Measurements from ENCODE around the gene STOX2. TPM values are rescaled to one million over a fixed set of nuclear protein-coding genes. Genes with fewer than 3 reads are reported as not detected.

Gene STOX2
- total RNA-seq, 1 donor from 2014 or later = 4.4 TPM

- no peak for DNase-seq (ENCODE audit: low read depth)
- no peaks in the 10 kb centered on the region for H3K27me3 ChIP-seq (ENCODE audit: control insufficient read depth, insufficient read depth, low read length)
- no peak overlapping the region for H3K4me3 ChIP-seq (ENCODE audit: low read depth, low read length)
- H3K36me3 ChIP-seq (ENCODE audit: control insufficient read depth, insufficient read depth, low read length) = no peaks in the 10 kb centered on the region
- TF ChIP-seq CTCF (IDR thresholded peaks at IDR 0.05; ENCODE audit: insufficient read depth, low read length, poor library complexity, severe bottlenecking) = no peak
Measured at GRCh38 chr4:183934761-183935160, 29.7 kb downstream of the STOX2 start.

- no peaks in the 10 kb centered on the region for H3K27me3 ChIP-seq (ENCODE audit: control insufficient read depth, insufficient read depth, low read length)
- no peak for DNase-seq (ENCODE audit: low read depth)
- no peak overlapping the region for H3K4me3 ChIP-seq (ENCODE audit: low read depth, low read length)
- no peaks in the 10 kb centered on the region for H3K36me3 ChIP-seq (ENCODE audit: control insufficient read depth, insufficient read depth, low read length)
- no peak for TF ChIP-seq CTCF (IDR thresholded peaks at IDR 0.05; ENCODE audit: insufficient read depth, low read length, poor library complexity, severe bottlenecking)
Measured at GRCh38 chr4:183935355-183936005, 30.4 kb downstream of the STOX2 start.

GRCh38 chr4:183936047-183936446 lies 30.9 kb downstream of the STOX2 start:
- no peak for DNase-seq (ENCODE audit: low read depth)
- Histone ChIP-seq H3K27me3 (ENCODE audit: control insufficient read depth, insufficient read depth, low read length) (no peaks in the 10 kb centered on the region), H3K4me3 (ENCODE audit: low read depth, low read length) (no peak overlapping the region), H3K36me3 (ENCODE audit: control insufficient read depth, insufficient read depth, low read length) (no peaks in the 10 kb centered on the region)
- TF ChIP-seq CTCF (IDR thresholded peaks at IDR 0.05; ENCODE audit: insufficient read depth, low read length, poor library complexity, severe bottlenecking) = no peak

- no peak for TF ChIP-seq CTCF (IDR thresholded peaks at IDR 0.05; ENCODE audit: insufficient read depth, low read length, poor library complexity, severe bottlenecking)
- Histone ChIP-seq H3K27me3 (ENCODE audit: control insufficient read depth, insufficient read depth, low read length) (no peaks in the 10 kb centered on the region), H3K36me3 (ENCODE audit: control insufficient read depth, insufficient read depth, low read length) (no peaks in the 10 kb centered on the region), H3K4me3 (ENCODE audit: low read depth, low read length) (no peak overlapping the region)
- no peak for DNase-seq (ENCODE audit: low read depth)
Measured at GRCh38 chr4:183936574-183937345, 31.7 kb downstream of the STOX2 start.

GRCh38 chr4:183940864-183941263 lies 35.8 kb downstream of the STOX2 start:
- Histone ChIP-seq H3K27me3 (ENCODE audit: control insufficient read depth, insufficient read depth, low read length) (no peaks in the 10 kb centered on the region), H3K36me3 (ENCODE audit: control insufficient read depth, insufficient read depth, low read length) (no peaks in the 10 kb centered on the region), H3K4me3 (ENCODE audit: low read depth, low read length) (no peak overlapping the region)
- DNase-seq (ENCODE audit: low read depth) = no peak
- no peak for TF ChIP-seq CTCF (IDR thresholded peaks at IDR 0.05; ENCODE audit: insufficient read depth, low read length, poor library complexity, severe bottlenecking)
